GM18507 (cell line): ENCODE data around the gene NEGR1.
"Not testable (repeated sequence)": the region's sequence is repeated elsewhere in the genome, so short reads cannot be mapped to it uniquely, and the experiment has no call there.

ENCODE experiments used
- DNase-seq: peaks from one replicate; pipeline ENCODE4 v3.0.0; 2011; ENCODE audit warnings: low read depth; ENCODE audit not compliant: insufficient read length; ENCODE audit errors: extremely low spot score
- FAIRE-seq: peaks from 2 replicates; lab custom pipeline; 2011; peaks lifted over from hg19 to GRCh38; lab: Jason Lieb, UNC

Gene NEGR1

GRCh38 chr1:71908303-71908702 is 374.0 kb downstream of the NEGR1 start:
- FAIRE-seq (no peak), DNase-seq (no peak)

DNA sequence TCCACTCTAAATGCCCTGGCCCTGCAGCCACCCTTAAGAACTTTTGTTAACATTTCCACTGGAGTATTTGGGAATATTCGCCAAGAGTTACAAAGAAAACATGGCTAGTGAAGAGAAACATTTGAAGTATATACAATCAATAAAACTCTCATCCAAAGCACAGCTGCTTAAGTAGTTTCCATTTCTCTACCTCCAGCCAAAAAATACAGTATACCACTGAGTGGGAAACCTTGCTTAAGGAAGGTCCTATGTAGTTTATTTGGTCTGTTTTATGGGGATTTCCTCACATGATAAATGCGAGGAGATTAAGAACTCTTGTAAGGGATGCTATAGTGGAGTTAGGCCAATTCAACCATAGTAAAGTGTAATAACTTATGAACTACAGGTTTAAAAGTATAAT is 382.5 kb downstream of the NEGR1 start:
- no peak for FAIRE-seq

GRCh38 chr1:71888166-71888565 is 394.2 kb downstream of the NEGR1 start:
- not testable (repeated sequence) for FAIRE-seq, DNase-seq

More for the DNA sequence above, 382.5 kb downstream of the NEGR1 start:
- DNase-seq = no peak

GRCh38 chr1:71885171-71885570 is 397.2 kb downstream of the NEGR1 start:
- no peak for FAIRE-seq
- no peak for DNase-seq

- no peak for FAIRE-seq
- DNase-seq = no peak
Measured at GRCh38 chr1:71882637-71883036, 399.7 kb downstream of the NEGR1 start.

GRCh38 chr1:71882226-71882625 is 400.1 kb downstream of the NEGR1 start:
- DNase-seq (no peak), FAIRE-seq (no peak)

GRCh38 chr1:71881611-71882010 is 400.7 kb downstream of the NEGR1 start:
- DNase-seq (no peak), FAIRE-seq (no peak)

DNA sequence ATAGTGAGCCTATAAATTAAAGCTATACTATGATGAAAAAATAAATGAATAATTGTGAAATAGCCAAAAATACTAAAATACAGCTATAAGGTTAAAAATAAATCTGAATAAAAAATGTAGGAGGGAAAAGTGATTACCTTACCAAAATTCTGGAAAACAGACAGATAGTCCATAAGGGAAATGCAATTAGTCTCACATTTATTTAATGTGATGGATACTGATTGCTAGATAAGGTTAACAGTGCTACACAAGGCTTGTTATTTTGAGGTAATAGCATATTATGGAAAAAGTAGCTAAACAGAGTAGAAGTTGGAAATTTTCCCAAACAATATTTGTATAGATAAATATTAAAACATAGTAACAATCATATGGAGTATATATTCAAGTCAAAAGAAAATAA is 413.0 kb downstream of the NEGR1 start:
- FAIRE-seq (no peak), DNase-seq (no peak)

GRCh38 chr1:71862756-71863155 is 419.6 kb downstream of the NEGR1 start:
- DNase-seq = no peak
- no peak for FAIRE-seq

DNA sequence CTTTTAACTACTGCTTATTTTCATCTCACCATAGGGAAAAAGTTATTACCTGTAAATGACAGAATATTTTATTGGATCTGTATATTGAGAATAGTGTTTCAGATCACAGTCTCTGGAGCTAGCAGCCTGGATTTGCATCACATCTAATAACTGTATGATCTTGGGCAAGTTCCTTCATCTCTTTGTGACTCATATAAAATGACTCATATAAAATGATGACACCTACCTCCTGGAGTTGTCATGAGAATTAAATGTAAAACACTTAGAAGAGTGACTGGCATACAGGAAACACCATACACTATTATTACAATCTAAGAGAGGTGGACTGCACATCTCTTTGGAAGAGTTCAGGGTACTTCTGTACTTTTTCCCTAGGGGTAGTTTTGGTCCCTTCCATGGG is 421.3 kb downstream of the NEGR1 start:
- no peak for FAIRE-seq

GRCh38 chr1:71859806-71860205 is 422.5 kb downstream of the NEGR1 start:
- no peak for FAIRE-seq

More for the DNA sequence above, 421.3 kb downstream of the NEGR1 start:
- no peak for DNase-seq

GRCh38 chr1:71857862-71858261 is 424.5 kb downstream of the NEGR1 start:
- FAIRE-seq (no peak), DNase-seq (no peak)

More at GRCh38 chr1:71859806-71860205, 422.5 kb downstream of the NEGR1 start:
- DNase-seq = no peak

DNA sequence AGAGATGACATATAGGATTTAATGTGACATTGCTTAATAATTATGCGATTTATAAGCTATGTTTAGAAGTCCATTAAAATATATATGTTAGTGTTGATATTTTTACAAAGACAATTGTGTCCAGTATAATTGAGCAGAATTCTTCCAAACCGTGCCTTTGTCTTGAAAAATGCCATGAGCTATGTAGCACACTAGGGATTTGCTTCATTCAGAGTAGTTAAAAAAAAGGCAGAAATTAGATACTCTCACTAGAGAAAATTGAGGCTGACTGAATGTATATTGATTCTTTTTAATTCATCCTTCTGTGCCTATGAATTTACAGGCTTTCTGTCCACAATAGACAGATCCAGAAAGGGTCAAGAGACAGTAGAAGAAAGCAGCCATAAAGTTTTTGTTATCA is 429.0 kb downstream of the NEGR1 start:
- no peak for DNase-seq
- no peak for FAIRE-seq

DNA sequence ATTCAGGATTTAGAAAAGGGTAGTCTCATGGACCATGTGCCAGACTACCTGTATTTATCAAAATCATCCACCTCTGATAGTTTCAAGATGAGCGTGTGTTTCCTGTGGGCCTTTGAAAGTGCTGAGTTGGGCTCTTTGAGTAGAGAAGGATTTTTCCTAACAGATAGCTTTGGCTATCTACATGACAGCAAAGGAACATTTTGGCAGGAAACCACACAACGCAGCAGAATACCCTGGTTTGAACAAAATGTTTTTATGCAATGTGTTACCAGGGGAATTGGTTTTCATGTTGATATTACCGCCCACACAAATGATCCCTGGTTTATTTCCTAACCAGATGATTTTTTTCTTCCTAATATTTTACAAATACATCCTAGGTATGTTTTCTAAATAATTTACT is 431.4 kb downstream of the NEGR1 start:
- FAIRE-seq (no peak), DNase-seq (no peak)

- FAIRE-seq (no peak), DNase-seq (no peak)
Measured at GRCh38 chr1:71850515-71850914, 431.8 kb downstream of the NEGR1 start.

DNA sequence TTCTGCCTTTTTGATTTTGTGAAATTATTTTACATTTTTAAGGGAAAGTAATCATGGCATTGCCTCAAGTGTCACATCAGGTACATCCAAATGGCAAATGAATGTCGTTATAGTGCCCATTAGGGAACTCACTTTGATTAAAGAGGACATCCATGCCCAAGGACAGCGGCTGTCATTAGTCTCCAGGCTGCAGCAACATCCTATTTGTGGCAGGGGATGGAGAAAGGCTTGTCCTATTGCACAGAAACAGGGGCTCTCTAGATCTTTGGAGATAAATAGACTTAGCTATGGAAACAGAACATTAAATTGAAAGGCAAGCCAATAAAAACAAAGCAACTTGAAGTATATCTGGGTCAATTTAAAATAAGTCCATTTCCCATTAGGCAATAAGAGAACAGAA is 439.3 kb downstream of the NEGR1 start:
- no peak for FAIRE-seq
- no peak for DNase-seq

DNA sequence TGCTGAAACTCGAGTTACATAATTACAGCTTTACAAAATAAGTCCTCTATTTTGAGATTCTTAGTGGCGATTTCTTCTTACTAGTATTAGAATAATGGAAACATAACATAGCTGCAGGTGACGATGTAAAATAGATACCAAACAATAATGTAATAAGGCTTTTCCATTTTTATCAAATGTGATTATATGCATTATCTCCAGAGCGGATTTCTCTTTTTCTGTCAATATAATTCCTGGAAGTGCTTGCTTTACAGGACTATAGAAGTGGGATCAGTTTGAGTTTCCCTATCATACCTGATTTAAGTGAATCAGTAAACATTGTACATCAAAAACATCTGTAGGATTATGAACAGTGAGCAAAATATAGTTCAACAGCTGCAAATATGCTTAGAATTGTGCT is 442.5 kb downstream of the NEGR1 start:
- DNase-seq (no peak), FAIRE-seq (no peak)

DNA sequence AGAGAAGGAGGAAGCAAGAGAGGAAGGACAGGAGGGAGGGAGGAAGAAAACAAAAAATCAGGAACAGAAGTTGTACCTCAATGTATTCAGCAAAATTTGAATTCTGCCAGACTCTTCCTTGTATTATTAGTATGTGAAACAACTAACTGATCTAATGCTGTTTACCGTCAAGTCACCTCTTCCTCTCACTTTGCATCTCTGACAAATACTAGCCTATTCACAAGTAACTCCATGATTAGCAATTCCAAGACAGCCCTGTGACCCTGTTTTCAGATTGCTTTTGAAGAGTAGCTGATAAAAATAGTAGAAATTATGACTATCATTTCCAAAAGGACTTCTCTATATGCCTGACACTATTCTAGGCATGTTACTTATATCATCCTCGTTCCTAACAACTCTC is 445.4 kb downstream of the NEGR1 start:
- FAIRE-seq (no peak), DNase-seq (no peak)

DNA sequence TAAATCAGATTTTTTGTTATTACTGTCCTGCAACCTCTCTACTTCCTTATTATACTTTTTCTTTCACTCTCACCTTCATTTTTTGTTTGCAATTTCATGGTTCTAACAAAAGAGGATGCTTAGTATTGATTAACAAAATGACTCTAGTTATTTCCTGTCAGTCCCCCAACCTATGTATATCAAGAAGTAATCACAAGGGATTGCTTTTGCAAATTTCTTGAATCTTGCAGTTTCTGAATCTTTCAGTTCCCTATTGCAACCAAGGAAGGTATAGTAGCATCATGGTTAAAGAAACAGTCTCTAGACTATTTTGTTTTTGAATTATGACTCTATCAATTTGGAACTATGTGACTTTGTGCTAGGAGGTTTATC is 446.9 kb downstream of the NEGR1 start:
- DNase-seq = no peak
- no peak for FAIRE-seq

GRCh38 chr1:71834601-71835441 is 447.5 kb downstream of the NEGR1 start:
- no peak for FAIRE-seq

GRCh38 chr1:71831646-71832045 is 450.7 kb downstream of the NEGR1 start:
- no peak for DNase-seq

More at GRCh38 chr1:71834601-71835441, 447.5 kb downstream of the NEGR1 start:
- no peak for DNase-seq

More at GRCh38 chr1:71831646-71832045, 450.7 kb downstream of the NEGR1 start:
- FAIRE-seq = no peak
